A549 (cell line): ENCODE data around the gene TENT4A.

Experiments
- CTCF ChIP-seq: fragments of >200 bp; sonication (Bioruptor Twin); formaldehyde crosslinking; IDR thresholded peaks from 3 replicates; pipeline ENCODE4 v1.5.1; 2016
- E2F6 ChIP-seq: IDR thresholded peaks from 2 replicates; pipeline ENCODE4 v1.6.1; 2012; ENCODE audit warnings: low read depth, borderline replicate concordance
- MAFK ChIP-seq: fragments of 450-650 bp; IDR thresholded peaks from 2 replicates; pipeline ENCODE4 v1.6.1; 2014; ENCODE audit not compliant: partially characterized antibody
- POLR2A ChIP-seq: IDR thresholded peaks from 2 replicates; pipeline ENCODE4 v1.6.1; 2012; ENCODE audit warnings: mild to moderate bottlenecking, low read length
- ZFP36 ChIP-seq: fragments of 450-650 bp; IDR thresholded peaks from 2 replicates; pipeline ENCODE4 v1.6.1; 2014; ENCODE audit warnings: borderline replicate concordance; ENCODE audit not compliant: partially characterized antibody

GRCh38 chr5:6681682-6682081 is 31.6 kb upstream of the TENT4A start:
- no peak for TF ChIP-seq CTCF
- no peak for TF ChIP-seq MAFK
- no peak for TF ChIP-seq ZFP36
- no peak for TF ChIP-seq E2F6
- TF ChIP-seq POLR2A = no peak
